K562 (cell line): ENCODE data around the gene PARD6B. TPM values are rescaled to one million over a fixed set of nuclear protein-coding genes. Genes with fewer than 3 reads are reported as not detected.

Experiments
- PHB ChIP-seq: fragments of 250-450 bp; sonication (Bioruptor Pico); IDR thresholded peaks from 2 replicates; pipeline ENCODE4 v1.5.0; 2021
- RBFOX2 ChIP-seq: fragments of 200-400 bp; formaldehyde crosslinking; IDR thresholded peaks from 2 replicates; pipeline ENCODE4 v1.6.1; 2017; ENCODE audit warnings: low read depth, mild to moderate bottlenecking, low read length, moderate library complexity
- RFX7 ChIP-seq: fragments of 250-450 bp; sonication (Bioruptor Pico); IDR thresholded peaks from 2 replicates; pipeline ENCODE4 v1.5.1; 2021; ENCODE audit warnings: mild to moderate bottlenecking
- RHOXF2B ChIP-seq: fragments of 250-450 bp; sonication (Bioruptor Pico); conservative IDR thresholded peaks from 2 replicates; pipeline ENCODE4 v1.5.1; 2021
- SIN3A ChIP-seq, 2 experiments: fragments of 150-350 bp in 1 of 2; IDR thresholded peaks; 2 replicates each; pipeline ENCODE4 v1.6.1; 2011 to 2016; ENCODE audit warnings: borderline replicate concordance in 2 of 2, low read depth in 2 of 2, low read length in 2 of 2, mild to moderate bottlenecking in 2 of 2, moderate library complexity in 2 of 2; ENCODE audit not compliant: control insufficient read depth in 1 of 2
- TSC22D4 ChIP-seq: fragments of 450-650 bp; IDR thresholded peaks from 2 replicates; pipeline ENCODE4 v1.6.1; 2016; ENCODE audit warnings: missing genetic modification characterization, missing biosample characterization, control low read depth
- ZNF174 ChIP-seq: fragments of 250-450 bp; sonication (Bioruptor Pico); IDR thresholded peaks from 2 replicates; pipeline ENCODE4 v1.4.0; 2020; ENCODE audit warnings: mild to moderate bottlenecking
- ZNF212 ChIP-seq: fragments of 450-650 bp; formaldehyde crosslinking; IDR thresholded peaks from 2 replicates; pipeline ENCODE4 v1.4.0; 2020; ENCODE audit warnings: mild to moderate bottlenecking
- ZNF239 ChIP-seq: fragments of 250-450 bp; sonication (Bioruptor Pico); IDR thresholded peaks from 2 replicates; pipeline ENCODE4 v1.4.0; 2020; ENCODE audit warnings: mild to moderate bottlenecking
- ZNF24 ChIP-seq: fragments of 450-650 bp; IDR thresholded peaks from 2 replicates; pipeline ENCODE4 v1.6.1; 2016
- ZNF282 ChIP-seq: sonication (generic); formaldehyde crosslinking; IDR thresholded peaks from 2 replicates; pipeline ENCODE4 v1.8.1; 2023; ENCODE audit warnings: missing genetic modification reagents
- polyA plus RNA-seq, 8 experiments: library from polyadenylated mRNA; depleted of rRNA in 4 of 8; stranded (reverse) in 5 of 8; unstranded in 3 of 8; fragments of >200 nt; fragmentation: Nextera tagmentation in 2 of 8; fragmentation: Illumina TruSeq in 1 of 8; extraction: Ambion mirVana in 2 of 8; extraction: Trizol in 1 of 8; gene quantifications; 2 replicates each; pipeline versions ENCODE4 v1.2.1 to v1.2.3, GENCODE V29; 2011 to 2014; ENCODE audit warnings: inconsistent platforms in 1 of 8, missing spikeins in 1 of 8
- total RNA-seq, 7 experiments: library from RNA; depleted of rRNA in 6 of 7; stranded (reverse); fragments of >200 nt in 6 of 7; fragmentation: Illumina TruSeq in 2 of 7; extraction: Trizol in 2 of 7; gene quantifications; 2 replicates each; pipeline versions ENCODE4 v1.2.1 to v1.2.3, GENCODE V29; 2011 to 2021; ENCODE audit warnings: low replicate concordance in 1 of 7
- TF ChIP-seq, protein P1 (sequence below): fragments of 450-650 bp; IDR thresholded peaks from 2 replicates; pipeline ENCODE4 v1.6.1; 2016; ENCODE audit warnings: low read depth, mild to moderate bottlenecking, moderate library complexity
- TF ChIP-seq, protein P2 (sequence below): sonication (generic); formaldehyde crosslinking; IDR thresholded peaks from 2 replicates; pipeline ENCODE4 v1.8.0; 2022; ENCODE audit warnings: mild to moderate bottlenecking, missing genetic modification reagents
- TF ChIP-seq, protein P3 (sequence below): sonication (generic); formaldehyde crosslinking; IDR thresholded peaks from 2 replicates; pipeline ENCODE4 v1.8.1; 2022; ENCODE audit warnings: missing genetic modification reagents
- TF ChIP-seq, protein P4 (sequence below): fragments of 450-650 bp; formaldehyde crosslinking; IDR thresholded peaks from 2 replicates; pipeline ENCODE4 v1.4.0; 2020; ENCODE audit warnings: mild to moderate bottlenecking
- TF ChIP-seq, protein P5 (sequence below): sonication (generic); formaldehyde crosslinking; IDR thresholded peaks from 2 replicates; pipeline ENCODE4 v1.8.1; 2022; ENCODE audit warnings: missing genetic modification reagents

PARD6B gene
- total and polyA plus RNA-seq, 9 of the 15 experiments (the other 6 are each of a cell fraction or from before 2014, with no cell fraction given): 1.7 to 12.3 (median 5.5) TPM

DNA sequence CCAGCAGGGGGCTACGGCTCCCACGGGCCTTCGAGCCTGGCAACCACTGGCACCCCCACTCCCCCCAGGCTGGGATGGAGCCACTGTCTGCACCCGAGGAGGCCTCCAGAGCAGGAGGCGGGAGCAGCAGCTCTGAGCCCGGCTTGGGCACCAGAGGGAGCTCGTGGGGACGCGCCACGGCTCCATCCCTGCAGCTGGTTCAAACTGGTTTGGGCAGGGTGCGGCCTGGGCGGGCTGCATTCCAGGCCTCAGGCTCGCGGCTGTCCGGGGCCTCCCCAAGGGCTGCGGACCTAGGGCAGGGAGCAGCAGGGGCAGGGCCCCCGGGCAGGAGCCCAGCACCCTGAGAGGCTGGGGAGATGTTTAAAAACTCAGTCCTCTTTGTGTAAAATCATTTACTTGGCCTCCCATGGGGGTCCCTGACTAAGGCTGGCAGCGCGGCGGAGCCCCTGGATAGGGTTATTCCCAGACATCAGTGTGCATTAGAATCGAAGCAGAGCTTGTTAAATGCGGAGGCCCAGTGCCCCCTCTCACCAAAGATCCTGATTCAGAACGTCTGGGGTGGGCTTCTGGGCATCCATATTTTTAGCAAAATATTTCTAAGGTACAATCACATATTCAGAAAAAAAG, 59.4 kb downstream of the PARD6B start (continued):
- TF ChIP-seq, protein P1, sequence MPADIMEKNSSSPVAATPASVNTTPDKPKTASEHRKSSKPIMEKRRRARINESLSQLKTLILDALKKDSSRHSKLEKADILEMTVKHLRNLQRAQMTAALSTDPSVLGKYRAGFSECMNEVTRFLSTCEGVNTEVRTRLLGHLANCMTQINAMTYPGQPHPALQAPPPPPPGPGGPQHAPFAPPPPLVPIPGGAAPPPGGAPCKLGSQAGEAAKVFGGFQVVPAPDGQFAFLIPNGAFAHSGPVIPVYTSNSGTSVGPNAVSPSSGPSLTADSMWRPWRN: no peak
- TF ChIP-seq, protein P2, sequence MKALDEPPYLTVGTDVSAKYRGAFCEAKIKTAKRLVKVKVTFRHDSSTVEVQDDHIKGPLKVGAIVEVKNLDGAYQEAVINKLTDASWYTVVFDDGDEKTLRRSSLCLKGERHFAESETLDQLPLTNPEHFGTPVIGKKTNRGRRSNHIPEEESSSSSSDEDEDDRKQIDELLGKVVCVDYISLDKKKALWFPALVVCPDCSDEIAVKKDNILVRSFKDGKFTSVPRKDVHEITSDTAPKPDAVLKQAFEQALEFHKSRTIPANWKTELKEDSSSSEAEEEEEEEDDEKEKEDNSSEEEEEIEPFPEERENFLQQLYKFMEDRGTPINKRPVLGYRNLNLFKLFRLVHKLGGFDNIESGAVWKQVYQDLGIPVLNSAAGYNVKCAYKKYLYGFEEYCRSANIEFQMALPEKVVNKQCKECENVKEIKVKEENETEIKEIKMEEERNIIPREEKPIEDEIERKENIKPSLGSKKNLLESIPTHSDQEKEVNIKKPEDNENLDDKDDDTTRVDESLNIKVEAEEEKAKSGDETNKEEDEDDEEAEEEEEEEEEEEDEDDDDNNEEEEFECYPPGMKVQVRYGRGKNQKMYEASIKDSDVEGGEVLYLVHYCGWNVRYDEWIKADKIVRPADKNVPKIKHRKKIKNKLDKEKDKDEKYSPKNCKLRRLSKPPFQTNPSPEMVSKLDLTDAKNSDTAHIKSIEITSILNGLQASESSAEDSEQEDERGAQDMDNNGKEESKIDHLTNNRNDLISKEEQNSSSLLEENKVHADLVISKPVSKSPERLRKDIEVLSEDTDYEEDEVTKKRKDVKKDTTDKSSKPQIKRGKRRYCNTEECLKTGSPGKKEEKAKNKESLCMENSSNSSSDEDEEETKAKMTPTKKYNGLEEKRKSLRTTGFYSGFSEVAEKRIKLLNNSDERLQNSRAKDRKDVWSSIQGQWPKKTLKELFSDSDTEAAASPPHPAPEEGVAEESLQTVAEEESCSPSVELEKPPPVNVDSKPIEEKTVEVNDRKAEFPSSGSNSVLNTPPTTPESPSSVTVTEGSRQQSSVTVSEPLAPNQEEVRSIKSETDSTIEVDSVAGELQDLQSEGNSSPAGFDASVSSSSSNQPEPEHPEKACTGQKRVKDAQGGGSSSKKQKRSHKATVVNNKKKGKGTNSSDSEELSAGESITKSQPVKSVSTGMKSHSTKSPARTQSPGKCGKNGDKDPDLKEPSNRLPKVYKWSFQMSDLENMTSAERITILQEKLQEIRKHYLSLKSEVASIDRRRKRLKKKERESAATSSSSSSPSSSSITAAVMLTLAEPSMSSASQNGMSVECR (CRISPR knock-in tag): peak; percentile 70; the same call in 1 of the 2 replicates
- TF ChIP-seq ZNF212 (CRISPR knock-in tag): no peak
- no peak for TF ChIP-seq ZNF282
- TF ChIP-seq, protein P3, sequence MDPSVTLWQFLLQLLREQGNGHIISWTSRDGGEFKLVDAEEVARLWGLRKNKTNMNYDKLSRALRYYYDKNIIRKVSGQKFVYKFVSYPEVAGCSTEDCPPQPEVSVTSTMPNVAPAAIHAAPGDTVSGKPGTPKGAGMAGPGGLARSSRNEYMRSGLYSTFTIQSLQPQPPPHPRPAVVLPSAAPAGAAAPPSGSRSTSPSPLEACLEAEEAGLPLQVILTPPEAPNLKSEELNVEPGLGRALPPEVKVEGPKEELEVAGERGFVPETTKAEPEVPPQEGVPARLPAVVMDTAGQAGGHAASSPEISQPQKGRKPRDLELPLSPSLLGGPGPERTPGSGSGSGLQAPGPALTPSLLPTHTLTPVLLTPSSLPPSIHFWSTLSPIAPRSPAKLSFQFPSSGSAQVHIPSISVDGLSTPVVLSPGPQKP (CRISPR knock-in tag): no peak
- TF ChIP-seq ZNF174 (CRISPR knock-in tag): no peak
- TF ChIP-seq PHB: no peak
- peak; percentile 58 for TF ChIP-seq ZNF239 (CRISPR knock-in tag)
- TF ChIP-seq RFX7: no peak
- peak; percentile 96 for TF ChIP-seq RBFOX2
- TF ChIP-seq, protein P4, sequence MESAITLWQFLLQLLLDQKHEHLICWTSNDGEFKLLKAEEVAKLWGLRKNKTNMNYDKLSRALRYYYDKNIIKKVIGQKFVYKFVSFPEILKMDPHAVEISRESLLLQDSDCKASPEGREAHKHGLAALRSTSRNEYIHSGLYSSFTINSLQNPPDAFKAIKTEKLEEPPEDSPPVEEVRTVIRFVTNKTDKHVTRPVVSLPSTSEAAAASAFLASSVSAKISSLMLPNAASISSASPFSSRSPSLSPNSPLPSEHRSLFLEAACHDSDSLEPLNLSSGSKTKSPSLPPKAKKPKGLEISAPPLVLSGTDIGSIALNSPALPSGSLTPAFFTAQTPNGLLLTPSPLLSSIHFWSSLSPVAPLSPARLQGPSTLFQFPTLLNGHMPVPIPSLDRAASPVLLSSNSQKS (CRISPR knock-in tag): no peak
- TF ChIP-seq ZNF24: peak; percentile 64; the same call in 1 of the 2 replicates
- TF ChIP-seq, protein P5, sequence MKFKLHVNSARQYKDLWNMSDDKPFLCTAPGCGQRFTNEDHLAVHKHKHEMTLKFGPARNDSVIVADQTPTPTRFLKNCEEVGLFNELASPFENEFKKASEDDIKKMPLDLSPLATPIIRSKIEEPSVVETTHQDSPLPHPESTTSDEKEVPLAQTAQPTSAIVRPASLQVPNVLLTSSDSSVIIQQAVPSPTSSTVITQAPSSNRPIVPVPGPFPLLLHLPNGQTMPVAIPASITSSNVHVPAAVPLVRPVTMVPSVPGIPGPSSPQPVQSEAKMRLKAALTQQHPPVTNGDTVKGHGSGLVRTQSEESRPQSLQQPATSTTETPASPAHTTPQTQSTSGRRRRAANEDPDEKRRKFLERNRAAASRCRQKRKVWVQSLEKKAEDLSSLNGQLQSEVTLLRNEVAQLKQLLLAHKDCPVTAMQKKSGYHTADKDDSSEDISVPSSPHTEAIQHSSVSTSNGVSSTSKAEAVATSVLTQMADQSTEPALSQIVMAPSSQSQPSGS: no peak
- TF ChIP-seq SIN3A (IDR thresholded peaks at IDR 0.05; ENCODE audit: borderline replicate concordance in 2 of 2, control insufficient read depth in 1 of 2, low read depth in 2 of 2, low read length in 2 of 2): no peak
- no peak for TF ChIP-seq RHOXF2B
- no peak for TF ChIP-seq TSC22D4 (tag)
